Measurements from ENCODE around the gene DYNLT1.
"Not testable (repeated sequence)": the region's sequence is repeated elsewhere in the genome, so short reads cannot be mapped to it uniquely, and the experiment has no call there.

Gene DYNLT1

GRCh38 chr6:158684311-158684710, 39.8 kb upstream of the DYNLT1 start:
- no peak for TF ChIP-seq CTCF (IDR thresholded peaks at IDR 0.05)

GRCh38 chr6:158680481-158680880, 35.9 kb upstream of the DYNLT1 start:
- no peak overlapping the region for H3K4me3 ChIP-seq
- no peak for TF ChIP-seq CTCF (IDR thresholded peaks at IDR 0.05)
- no peak for DNase-seq (ENCODE audit: low spot score)
- no peak overlapping the region for H3K27ac ChIP-seq

More at GRCh38 chr6:158684311-158684710, 39.8 kb upstream of the DYNLT1 start:
- Histone ChIP-seq H3K27ac (no peak overlapping the region), H3K4me3 (no peak overlapping the region)
- DNase-seq (ENCODE audit: low spot score) = peak; percentile 46

GRCh38 chr6:158680015-158680414, 35.5 kb upstream of the DYNLT1 start:
- DNase-seq (ENCODE audit: low spot score) = no peak
- H3K27ac ChIP-seq = no peak overlapping the region
- H3K4me3 ChIP-seq = no peak overlapping the region
- no peak for TF ChIP-seq CTCF (IDR thresholded peaks at IDR 0.05)

- TF ChIP-seq CTCF (IDR thresholded peaks at IDR 0.05) = no peak
- DNase-seq (ENCODE audit: low spot score) = peak; percentile 53
- Histone ChIP-seq H3K4me3 (no peak overlapping the region), H3K27ac (no peak overlapping the region)
Observed at GRCh38 chr6:158677906-158678578, 33.5 kb upstream of the DYNLT1 start.

- H3K4me3 ChIP-seq; H3K27ac ChIP-seq; DNase-seq (ENCODE audit: low spot score): not testable (repeated sequence)
Observed at GRCh38 chr6:158677094-158677493, 32.6 kb upstream of the DYNLT1 start.

- no peak for DNase-seq (ENCODE audit: low spot score)
- Histone ChIP-seq H3K27ac (no peak overlapping the region), H3K4me3 (no peak overlapping the region)
- no peak for TF ChIP-seq CTCF (IDR thresholded peaks at IDR 0.05)
Observed at GRCh38 chr6:158674342-158675131, 30.0 kb upstream of the DYNLT1 start.

- DNase-seq (ENCODE audit: low spot score) = no peak
- no peak overlapping the region for H3K27ac ChIP-seq
- H3K4me3 ChIP-seq = no peak overlapping the region
- no peak for TF ChIP-seq CTCF (IDR thresholded peaks at IDR 0.05)
Observed at GRCh38 chr6:158672726-158673125, 28.2 kb upstream of the DYNLT1 start.

- not testable (repeated sequence) for H3K4me3 ChIP-seq; DNase-seq (ENCODE audit: low spot score); H3K27ac ChIP-seq
Observed at GRCh38 chr6:158672119-158672518, 27.6 kb upstream of the DYNLT1 start.
